ENCODE measurements around the gene ZNF423. TPM values are rescaled to one million over a fixed set of nuclear protein-coding genes. Genes with fewer than 3 reads are reported as not detected.

ZNF423 gene
- total RNA-seq, 1 donor from 2014 or later = 0.72 TPM

GRCh38 chr16:49545741-49546448 lies 310.0 kb downstream of the ZNF423 start:
- ATAC-seq = no peak

- ATAC-seq = no peak
Measured at GRCh38 chr16:49545243-49545642, 310.7 kb downstream of the ZNF423 start.

DNA sequence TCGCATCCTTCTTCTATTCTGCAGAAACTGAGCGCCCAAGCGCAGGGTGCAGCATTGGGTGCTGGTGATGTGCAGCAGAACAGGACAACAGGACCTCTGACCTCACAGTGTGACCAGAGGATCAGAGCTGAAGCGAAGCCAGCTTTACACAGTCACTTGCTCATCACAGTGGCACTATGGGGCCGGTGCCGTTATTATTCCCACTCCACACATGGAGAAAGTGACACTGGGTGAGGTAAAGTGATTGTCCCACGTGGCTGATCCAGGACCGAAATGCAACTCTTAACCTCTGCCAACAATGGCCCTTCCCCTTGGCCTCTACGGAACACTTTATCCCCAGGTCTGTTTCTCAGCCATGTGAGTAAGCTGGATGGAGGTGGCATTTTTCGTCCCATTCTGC lies 311.1 kb downstream of the ZNF423 start:
- ATAC-seq = no peak

GRCh38 chr16:49543631-49543946 lies 312.3 kb downstream of the ZNF423 start:
- no peak for ATAC-seq

DNA sequence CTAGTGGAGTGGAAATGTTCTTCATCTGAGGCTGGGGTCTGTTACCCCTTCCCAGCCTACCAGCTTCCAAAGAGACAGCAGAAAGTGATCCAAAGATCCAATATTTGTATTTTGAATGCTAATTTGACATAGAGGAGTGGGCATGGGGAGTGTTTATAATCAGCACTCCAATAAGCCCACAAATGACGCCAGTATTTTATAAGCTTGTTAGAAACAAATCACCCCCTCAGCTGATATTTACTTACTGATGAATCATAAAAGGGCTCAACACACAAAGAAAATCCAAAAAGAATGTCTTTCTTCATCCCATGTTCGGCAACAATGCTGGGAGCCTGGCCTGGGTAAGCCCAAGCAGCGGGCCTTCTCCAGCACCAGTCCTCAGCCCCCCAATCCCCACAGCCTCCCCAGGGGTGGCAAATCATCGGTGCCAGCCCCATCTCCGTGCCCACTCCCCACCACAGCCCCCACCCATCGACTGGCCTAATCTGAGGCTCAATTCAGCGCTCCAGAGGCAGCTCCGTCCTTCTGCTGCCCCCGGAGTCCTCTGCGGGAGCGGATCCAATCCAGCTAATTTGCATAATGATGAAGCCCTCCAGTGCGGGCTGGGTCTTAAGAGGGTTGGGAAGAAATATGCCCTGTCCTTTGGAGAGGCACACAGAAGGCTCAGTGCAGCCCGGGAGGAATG lies 312.8 kb downstream of the ZNF423 start:
- ATAC-seq = no peak

- ATAC-seq = peak; percentile 40
Measured at GRCh38 chr16:49542391-49542891, 313.5 kb downstream of the ZNF423 start.

DNA sequence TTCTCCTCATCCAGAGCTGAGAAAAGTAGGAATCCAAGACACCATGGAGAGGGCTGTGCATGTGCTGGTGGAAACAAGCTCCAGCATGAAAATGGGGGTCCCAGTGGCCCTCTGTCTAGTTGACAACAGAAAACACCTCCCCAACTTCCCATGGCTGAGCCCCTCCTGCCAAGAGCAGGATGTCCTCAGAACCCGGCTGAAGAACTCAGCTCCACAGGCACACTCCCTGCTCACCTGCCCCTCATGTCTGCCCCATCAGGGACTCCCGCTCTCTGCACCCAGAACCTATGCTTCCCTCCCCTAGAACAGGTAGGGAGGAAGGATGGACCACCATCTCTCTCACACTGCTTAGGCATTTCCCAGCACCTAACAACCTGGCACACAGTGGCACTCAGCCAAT lies 315.1 kb downstream of the ZNF423 start:
- ATAC-seq = no peak

GRCh38 chr16:49539758-49540157 lies 316.2 kb downstream of the ZNF423 start:
- no peak for ATAC-seq

DNA sequence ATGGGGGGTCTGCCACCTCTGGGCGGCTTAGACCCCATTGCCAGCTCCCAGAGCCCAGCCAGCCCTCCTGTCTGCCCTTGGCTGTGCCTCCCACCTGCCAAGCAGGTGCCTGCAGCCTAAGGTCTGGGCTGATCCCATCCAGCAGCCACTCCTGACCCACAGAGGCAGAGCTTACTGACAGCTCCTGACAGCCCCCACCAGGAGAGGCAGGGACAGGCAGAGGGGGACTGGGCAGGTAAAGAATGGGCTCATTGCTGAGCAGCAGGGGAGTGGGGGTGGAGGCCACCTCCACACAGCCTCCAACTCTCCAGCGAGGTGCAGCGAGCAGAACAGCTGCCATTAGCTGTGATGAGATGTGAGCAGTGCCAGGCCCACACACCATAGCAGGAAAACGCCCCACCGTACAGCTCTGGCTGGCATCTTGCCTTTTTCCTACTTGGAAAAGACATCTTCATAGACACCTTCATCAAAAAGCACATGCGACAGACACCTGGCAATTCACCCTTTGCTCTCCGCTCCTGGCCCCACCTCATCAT lies 317.9 kb downstream of the ZNF423 start:
- no peak for ATAC-seq

GRCh38 chr16:49534901-49535610 lies 320.9 kb downstream of the ZNF423 start:
- no peak for ATAC-seq

DNA sequence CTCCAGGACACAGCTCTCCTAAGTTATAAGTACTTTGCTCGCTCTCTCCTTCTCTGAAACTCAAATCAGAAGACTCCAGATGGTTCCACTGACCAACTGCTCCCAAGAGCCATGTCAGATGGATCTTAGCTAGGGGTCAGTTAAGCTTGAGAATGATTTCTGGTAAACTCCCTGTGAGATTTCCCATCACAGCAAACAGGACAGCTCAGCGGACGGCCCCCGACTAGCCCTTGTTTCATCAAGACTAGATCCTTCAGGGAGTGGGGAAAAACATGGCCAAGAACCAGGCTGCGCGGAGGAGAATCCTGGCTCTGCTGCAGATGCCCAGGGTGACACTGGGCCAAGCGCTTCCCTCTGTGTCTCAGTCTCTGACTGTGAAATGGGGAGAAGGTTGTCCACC lies 322.5 kb downstream of the ZNF423 start:
- ATAC-seq = no peak

DNA sequence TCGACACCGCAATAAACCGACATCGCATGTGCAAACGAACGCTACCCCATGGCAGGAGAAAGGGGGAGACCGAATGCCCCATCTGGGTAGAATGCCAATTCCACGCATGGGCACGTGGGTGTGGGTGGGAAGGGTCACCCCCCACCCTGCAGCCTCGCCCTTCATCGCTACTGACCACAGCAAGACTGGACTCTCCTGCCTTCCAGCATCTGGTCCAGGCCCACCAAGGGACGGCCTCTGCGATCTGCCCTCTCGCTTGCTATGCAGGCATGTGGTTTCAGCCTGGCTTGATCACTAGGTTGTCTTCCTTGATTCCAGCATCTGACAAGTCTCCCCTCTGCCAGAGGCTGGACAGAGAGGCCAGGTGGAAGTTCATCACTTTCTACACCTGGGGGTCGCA lies 323.0 kb downstream of the ZNF423 start:
- no peak for ATAC-seq

DNA sequence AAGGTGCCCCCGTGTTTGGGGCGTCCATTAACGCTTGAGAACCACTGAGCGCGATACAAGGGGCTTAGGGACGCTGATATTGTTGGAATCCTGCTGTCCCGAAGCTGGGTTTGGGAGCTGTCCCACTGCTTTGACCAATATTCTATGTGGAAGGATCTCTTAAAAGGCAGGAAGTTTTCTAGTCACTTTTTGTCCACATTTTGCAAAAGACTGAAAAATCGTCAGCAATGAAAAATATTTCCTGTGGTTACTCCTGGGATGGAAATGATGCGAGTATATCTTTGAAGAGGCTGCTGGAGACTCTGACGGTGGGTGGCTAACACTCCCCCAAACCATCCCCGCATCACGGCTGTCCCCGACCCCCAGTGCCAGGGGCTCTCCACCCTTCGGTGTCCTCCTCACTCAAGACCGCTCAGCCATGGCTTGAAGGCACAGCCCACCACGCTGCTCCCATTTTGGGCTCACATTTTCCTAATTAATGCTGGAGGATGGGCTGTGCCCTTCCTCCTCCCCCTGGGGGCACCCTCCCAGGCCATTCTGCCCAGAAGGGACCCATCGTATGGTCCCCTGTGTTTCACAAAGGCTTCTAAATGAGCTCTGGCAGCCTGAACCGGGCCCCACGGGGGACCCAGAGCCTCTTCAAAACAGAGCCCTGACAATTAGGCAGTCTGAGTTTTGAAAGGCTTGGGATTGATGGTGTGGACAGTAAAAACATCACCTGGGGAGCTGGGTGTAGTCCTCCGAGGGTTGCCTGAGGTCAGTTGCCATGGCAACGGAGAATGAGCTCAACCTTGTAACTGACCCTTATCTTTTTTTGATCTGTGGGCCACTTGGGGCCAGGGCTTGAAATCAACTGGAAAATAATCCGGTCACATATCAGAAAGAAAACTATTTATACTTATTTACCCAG lies 323.7 kb downstream of the ZNF423 start:
- ATAC-seq = no peak

DNA sequence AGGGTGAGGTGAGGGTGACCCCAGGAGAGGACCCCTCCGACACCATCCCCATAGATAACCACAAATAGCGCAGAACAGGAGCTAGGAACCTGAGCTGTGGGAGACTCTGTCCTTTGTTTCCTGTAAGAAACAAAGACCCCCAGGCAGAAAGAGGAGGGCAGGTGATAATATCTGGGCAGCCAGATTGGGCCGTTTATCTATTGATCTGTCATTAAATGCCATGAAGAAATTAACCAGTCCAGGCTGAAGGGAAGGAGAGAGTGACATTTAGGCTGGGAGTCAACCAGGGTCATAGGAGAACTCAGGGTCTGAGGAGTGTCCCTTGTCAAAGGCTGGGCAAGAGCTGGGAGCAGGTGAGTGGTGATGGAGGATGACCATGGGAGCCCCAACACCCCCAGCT lies 324.5 kb downstream of the ZNF423 start:
- ATAC-seq = no peak

- ATAC-seq = no peak
Measured at GRCh38 chr16:49530427-49530970, 325.4 kb downstream of the ZNF423 start.

GRCh38 chr16:49529411-49530045 lies 326.4 kb downstream of the ZNF423 start:
- ATAC-seq = no peak

GRCh38 chr16:49528866-49529288 lies 327.0 kb downstream of the ZNF423 start:
- no peak for ATAC-seq

DNA sequence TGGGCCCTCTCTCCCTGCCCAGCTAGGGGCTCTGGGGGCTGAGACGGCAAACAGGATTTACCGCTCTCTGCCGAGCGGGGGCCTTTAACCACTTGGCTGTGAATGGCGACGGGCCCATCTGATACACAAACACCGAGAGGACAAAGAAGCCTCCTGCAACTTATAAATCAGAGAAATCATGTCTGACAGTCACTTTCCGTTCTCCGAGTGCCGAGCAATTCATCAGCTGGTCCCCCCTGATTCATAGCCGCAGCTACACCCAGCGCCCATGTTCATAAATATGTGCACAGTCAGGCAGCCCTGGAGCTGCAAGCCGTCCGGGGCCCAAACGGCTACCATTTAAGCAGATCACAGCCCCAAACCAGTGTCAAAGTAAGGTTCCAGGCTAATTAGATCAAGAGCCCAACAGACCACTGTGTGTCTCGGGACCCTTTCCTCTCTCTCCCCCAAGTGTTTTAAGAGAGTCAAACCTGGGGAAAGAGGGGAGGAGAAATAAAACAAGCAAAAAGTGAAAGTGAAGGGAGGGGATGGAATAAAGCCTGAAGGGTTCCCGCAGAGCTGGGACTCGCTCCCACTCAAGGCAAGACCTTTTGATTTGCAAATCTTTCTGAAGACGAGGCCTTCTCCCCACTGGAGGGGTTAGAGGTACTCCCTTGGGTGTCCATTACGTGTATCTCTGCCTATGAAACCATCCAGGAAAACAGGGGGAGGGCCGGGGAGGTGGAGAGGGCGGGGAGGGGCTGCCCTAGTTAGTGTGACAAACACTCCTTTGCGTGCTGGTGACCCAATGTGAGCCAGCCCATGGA lies 327.6 kb downstream of the ZNF423 start:
- ATAC-seq = no peak

DNA sequence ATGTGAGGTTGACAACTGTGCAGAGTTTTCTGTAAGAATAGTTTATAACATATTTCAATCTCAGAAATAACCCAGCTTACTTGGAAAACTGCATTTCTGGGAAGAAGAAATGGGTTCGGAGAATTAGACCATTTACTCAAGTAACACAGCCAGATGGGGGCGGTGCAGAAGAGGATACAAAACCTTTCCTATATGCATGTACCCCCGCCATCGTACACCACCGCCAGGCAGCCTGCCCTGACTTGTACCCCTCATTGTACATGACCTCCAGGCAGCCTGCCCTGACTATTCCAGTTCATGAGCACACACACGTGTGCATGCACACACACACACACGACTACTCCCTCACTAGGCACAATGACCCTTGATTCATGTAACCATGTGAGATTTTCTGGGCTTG lies 328.3 kb downstream of the ZNF423 start:
- ATAC-seq = no peak

GRCh38 chr16:49526860-49527365 lies 329.0 kb downstream of the ZNF423 start:
- ATAC-seq = no peak
